ENCODE results near the gene MAMDC2.
"Not testable (repeated sequence)": the region's sequence is repeated elsewhere in the genome, so short reads cannot be mapped to it uniquely, and the experiment has no call there.

The MAMDC2 gene

DNA sequence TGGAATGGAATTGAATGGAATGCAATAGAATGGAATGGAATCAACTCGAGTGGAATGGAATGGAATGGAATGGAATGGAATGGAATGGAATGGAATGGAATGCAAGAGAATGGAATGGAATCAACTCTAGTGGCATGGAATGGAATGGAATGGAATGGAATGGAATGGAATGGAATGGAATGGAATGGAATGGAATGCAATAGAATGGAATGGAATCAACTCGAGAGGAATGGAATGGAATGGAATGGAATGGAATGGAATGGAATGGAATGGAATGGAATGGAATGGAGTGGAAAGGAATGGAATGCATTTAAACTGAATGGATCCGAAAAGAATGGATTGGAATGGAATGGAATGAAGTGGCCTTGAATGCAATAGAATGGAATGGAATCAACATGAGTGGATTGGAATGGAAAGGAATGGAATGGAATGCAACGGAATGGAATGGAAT lies 5.5 kb upstream of the MAMDC2 start:
- DNase-seq (ENCODE audit: low read depth, low spot score), result not testable (repeated sequence)

GRCh38 chr9:70040376-70040903 lies 3.2 kb upstream of the MAMDC2 start:
- DNase-seq (ENCODE audit: low read depth, low spot score), result no peak

DNA sequence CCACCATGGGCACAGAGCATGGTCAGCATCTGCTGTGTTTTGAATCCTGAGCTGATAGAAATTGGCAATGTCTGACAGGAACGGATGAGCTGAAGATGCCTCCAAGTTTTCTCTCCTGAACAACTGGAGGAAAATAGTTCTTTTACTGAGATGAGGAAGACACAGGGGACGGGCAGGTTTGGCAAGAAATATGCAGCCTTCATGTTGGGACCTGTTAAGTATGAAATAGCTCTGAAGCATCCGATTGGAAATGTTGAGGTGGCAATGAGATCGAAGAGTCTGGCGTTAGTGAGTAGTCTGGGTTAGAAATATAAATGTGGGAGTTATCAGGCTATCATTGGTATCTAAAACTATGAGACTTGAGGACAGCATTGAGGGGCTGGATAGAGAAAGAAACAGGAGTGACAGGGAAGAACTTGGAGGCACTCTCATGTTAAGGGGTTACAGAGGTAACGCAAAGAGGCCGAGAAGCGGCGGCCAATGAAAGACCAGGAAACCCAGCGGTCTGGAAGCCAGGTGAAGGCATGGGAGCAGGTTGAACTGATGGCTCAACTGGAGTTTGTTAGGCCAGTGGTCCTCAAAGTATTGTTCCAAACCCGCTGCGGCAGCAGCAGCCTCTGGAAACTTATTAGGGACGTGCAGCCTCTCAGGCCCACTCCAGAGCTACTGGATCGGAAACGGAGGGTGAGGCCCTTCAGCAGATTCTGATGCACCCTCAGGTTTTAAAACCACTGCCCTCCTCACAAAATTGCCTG lies 1.0 kb upstream of the MAMDC2 start:
- DNase-seq (ENCODE audit: low read depth, low spot score), result no peak

- DNase-seq (ENCODE audit: low read depth, low spot score), result no peak
These were observed 363 bp upstream of the MAMDC2 start for GRCh38 chr9:70043285-70043684.

- DNase-seq (ENCODE audit: low read depth, low spot score), result no peak
These were observed 1.1 kb downstream of the MAMDC2 start for GRCh38 chr9:70044490-70045307.

DNA sequence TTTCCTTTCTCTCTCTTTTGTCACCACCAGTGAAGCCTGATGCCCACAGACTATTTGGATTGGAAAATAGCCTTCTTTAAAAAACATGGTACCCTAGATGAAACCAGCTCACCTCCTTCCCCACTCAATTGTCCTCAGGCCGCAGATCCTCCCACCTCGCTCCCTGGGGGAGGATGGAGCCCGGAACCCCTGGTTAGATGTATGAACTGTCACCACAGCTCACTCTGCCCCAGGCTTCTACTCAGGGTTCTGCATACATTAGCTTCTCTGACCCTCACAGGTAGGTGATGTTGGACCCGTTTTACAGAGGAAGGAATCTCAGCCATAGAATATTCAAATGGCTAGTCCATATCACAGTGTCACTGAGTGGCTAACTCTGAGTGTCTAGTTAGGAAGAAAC lies 1.8 kb downstream of the MAMDC2 start:
- no peak for DNase-seq (ENCODE audit: low read depth, low spot score)

- no peak for DNase-seq (ENCODE audit: low read depth, low spot score)
These were observed 2.8 kb downstream of the MAMDC2 start for GRCh38 chr9:70046274-70047070.

DNA sequence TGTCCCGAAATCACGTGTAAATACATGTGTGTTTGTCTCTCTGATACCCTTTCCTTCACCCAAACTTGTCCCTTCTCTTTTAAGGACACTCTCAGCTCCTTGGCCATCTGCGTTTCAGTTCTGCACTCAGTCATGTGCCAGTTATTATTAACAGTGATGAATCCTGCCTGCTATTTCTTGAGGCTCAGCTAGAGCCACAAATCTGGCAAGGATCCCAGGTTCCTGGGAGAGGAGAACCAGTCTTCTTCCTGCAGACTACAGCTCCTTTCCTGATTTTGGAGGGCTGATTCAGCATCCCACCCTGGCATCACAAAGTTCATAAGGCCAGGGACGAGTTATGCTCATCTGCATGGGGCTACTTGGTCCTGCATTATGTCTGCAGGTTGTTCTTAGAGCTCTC lies 5.6 kb downstream of the MAMDC2 start:
- peak; percentile 20 for DNase-seq (ENCODE audit: low read depth, low spot score)

- no peak for DNase-seq (ENCODE audit: low read depth, low spot score)
These were observed 6.1 kb downstream of the MAMDC2 start for GRCh38 chr9:70049672-70050271.

DNA sequence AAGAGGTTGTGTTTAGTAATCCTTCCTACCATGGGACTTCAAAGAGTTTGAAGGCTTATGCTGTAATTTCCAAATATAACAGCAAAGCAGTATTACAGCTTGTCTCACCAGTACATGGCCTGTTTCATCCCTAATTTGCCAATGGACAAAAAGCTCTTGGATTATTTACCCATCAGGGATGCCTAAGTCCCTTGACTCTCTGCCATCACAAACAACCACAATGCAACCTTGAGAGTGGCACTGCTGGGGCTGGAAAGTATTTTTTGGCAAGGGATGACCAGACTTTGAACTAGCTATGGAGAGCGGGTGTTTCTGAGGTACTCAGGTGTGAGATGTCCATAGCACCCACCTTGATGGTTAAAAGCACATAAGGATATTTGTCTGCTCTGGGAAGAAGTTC lies 9.1 kb downstream of the MAMDC2 start:
- DNase-seq (ENCODE audit: low read depth, low spot score), result no peak

- DNase-seq (ENCODE audit: low read depth, low spot score), result no peak
These were observed 10.2 kb downstream of the MAMDC2 start for GRCh38 chr9:70053864-70054263.

DNA sequence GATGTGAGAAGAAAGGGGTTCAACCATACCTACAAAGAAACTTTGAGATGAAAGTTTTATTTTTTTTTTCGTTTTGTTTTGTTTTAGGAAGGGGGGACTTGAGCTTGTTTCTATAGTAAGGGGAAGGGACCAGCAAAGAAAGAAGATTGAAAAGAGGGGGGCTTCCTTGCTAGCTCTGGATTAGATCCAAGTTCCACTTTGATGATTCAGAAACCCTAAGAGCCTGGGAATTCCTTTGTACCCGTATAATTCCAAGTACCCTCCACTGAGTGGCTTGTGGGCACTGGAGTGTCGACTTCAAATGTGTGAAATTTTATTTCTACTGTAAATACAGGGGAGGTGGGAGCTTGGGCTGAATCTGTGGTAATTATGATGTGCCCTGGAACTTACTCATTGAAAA lies 10.9 kb downstream of the MAMDC2 start:
- no peak for DNase-seq (ENCODE audit: low read depth, low spot score)

DNA sequence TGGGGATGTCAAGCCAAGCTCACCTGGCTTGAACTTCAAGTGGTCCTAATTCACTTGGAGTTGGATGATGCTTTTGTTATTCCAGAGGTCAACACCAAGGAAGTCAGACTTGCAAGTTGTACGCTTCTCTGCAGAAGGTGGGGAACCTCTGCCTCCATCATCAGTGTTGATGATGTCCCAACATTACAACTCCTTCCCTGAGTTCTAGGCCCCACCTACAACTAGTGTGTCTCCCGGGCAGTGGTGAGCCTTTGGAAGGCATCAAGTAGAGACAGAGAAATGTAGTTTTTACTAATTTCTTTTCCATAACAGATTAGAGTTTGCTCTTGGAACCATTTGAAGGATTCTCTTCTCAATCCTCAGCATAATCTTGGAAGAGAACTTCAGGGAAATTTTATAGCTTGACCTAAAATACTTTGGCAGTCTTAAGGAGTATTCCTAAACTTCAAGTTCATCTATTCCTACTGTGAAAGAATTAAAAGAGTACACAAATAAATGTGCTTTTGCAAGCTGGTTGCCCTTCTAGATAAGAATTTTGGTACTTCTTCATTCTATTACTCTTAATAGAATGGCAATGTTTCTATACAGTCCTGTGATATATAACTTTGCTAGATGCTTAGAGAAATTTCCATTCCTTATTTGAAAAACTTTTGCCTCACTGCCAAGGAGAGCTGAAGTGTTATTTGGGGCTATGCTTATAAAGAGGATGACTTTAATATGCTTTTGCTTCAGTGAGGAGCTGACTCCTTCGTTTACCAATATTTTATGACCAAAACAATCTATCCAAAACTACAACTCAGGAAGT lies 12.0 kb downstream of the MAMDC2 start:
- no peak for DNase-seq (ENCODE audit: low read depth, low spot score)

DNA sequence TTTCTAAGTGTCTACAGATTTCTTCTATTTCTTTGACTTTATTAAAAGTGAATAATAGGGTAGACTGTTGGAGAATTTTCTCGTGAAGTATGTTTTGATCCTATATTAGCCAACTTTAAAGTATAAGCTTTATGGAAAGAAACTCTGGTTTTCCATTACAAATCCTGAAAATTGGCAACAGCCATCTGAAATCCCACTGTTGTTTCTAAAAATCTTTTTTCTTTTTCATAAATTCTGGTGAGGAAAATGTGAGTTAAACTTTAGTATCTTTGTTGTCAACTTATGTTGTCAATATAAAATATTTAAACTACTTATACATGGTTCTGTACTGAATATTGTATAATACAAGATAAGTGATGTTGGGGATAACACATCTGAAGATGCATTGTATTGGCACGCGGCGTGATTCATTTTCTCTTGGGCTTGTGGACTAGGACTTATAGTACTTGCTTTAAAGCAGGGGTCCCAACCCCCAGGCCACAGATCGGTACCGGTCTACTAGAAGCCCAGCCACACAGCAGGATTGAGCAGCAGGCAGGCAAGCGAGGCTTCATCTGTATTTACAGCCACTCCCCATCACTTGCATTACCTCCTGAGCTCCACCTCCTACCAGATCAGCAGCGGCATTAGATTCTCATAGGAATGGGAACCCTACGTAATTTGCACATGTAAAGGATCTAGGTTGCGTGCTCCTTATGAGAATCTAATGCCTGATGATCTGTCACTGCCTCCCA lies 12.7 kb downstream of the MAMDC2 start:
- DNase-seq (ENCODE audit: low read depth, low spot score), result no peak

DNA sequence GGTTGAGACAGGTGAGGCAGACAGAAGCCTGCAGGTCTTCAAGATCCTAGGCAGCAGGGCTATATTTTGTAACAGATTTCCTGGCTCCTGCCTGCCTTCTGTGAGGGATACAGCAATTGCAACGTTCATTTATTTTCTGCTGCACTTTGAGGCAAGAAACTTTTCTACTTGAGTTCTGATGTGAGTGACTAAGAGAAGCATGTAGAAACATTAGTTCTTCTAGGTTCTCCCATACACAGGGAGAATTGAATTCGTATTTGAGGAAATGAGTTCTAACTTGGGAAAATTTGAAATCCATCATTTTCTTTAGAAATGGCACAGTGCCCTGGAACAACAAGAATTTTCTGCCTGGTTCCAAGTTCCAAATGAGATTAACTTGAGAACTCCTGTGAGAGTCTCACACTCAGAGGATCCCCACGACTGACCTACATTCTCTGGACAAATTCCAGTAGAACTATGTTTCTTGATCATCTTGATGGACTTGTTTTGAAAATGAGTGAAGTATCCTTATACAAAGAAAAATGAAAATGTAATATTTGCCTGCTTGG lies 15.0 kb downstream of the MAMDC2 start:
- no peak for DNase-seq (ENCODE audit: low read depth, low spot score)

DNA sequence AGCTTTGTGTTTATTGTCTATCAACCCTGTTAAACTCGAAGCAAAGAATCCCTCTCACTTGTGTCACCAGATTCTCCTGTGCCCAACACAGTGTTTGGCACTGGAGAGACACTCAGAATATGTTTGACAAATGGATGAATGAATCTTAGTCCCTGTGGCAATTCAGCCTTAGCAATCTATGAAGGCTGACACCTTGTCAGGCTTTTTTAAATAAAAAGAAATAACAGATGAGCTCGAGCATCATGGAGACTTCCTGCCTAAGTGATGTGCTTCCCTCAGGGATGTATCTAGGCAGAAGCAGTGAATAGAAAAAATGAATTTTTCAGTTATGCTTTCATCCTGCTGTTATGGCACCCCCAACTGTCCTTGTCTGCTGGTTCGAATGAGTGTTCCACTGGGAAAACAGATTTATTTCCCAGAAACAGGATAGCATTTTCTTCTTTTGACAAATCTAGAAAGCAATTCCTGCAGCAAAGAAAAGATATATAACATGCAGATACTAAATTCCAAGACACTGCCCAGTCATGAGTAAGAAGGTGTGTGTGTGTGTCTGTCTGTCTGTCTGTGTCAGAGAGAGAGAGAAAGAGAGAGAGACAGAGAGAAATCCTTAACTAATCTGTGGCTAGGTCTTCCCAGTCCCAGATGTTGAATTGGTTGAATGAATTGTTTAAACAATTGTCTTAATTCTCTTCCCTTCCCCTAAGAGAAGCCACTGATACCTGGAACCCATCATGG lies 16.7 kb downstream of the MAMDC2 start:
- DNase-seq (ENCODE audit: low read depth, low spot score), result no peak

- DNase-seq (ENCODE audit: low read depth, low spot score), result no peak
These were observed 17.3 kb downstream of the MAMDC2 start for GRCh38 chr9:70060883-70061507.

- DNase-seq (ENCODE audit: low read depth, low spot score), result no peak
These were observed 18.1 kb downstream of the MAMDC2 start for GRCh38 chr9:70061776-70062175.
